GM19467 (cell line): ENCODE results near the gene HLA-DQA1.
"Not testable (repeated sequence)": the region's sequence is repeated elsewhere in the genome, so short reads cannot be mapped to it uniquely, and the experiment has no call there.

Source experiments
- ATAC-seq: cut with Tn5 transposase; IDR thresholded peaks from one replicate; pipeline ENCODE4 v1.9.1; 2021; ENCODE audit warnings: mild to moderate bottlenecking, moderate library complexity; ENCODE audit not compliant: unreplicated experiment

HLA-DQA1 gene

DNA sequence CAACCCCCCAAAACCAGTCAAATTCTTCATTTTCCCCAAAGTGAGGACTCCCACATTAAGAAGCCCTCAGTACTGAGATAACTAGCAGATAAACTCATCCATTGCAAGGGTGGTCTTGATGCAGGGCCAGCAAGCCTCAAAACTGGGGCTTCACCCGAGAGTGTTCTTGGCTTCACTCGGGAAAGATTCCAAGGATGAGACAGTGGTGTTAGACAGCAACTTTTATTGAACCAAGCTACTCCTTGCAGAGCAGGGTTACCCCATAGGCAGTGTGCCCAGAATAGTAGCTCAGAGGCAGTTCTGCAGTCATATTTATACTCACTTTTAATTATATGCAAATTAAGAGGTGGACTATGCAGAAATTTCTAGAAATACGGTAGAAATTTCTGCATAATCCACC is 15.8 kb upstream of the HLA-DQA1 start:
- no peak for ATAC-seq

DNA sequence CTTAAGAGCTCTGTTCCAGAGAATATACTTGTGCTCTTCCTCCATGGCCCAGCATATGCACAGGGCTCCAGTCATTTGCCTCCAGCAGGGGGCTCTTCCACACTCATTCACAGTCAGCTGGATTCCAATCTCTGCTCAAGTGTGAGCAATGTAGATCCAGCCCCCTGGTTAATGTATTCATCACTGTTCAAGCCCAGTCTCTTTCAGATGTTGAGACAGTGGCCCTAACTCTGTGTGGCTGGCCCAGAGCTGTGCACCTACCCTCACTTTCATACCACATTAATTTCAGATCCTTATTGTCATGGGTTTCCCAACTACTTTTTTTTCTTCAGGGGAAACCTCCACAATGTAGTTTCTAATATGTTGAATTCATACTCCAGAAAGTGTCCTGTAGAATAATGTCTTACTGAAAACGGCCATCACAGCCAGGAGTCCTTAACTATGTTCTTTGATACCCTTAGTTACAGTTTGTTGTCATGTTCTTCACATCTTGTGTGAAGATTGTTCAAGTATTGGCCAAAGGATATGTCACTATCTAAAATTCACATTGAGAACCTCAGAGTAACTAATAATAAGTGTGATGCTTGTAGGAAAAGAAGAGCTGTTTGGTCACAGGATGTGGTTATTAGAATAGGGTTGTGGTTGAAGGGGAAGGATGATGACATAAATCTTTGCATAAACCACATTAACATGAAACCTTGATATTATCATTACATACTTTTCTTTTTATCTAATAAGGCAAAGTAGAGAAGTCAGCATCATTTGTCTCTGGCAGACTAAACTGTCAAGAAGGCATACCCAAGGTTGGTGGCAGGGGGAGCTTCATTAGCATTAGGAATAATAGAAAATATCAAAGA is 14.4 kb upstream of the HLA-DQA1 start:
- peak; percentile 67 for ATAC-seq

DNA sequence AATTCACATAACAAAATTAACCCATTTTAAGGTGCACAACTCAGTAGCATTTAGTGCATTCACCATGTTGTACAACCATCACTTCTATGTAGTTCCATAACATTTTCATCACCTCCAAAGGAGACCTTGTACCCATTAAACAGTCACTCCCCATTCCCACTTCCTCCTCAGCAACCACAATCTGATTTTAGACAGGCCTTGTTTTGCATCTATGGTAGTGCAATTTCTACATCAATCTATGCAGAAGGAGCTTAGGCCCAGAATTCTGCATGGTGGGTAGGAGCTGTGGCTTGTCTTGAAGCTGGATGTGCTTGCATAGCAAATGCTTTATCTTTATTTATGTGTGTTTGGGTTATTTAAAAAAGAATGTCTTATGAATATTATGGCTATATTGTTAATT is 13.5 kb upstream of the HLA-DQA1 start:
- ATAC-seq: no peak

- no peak for ATAC-seq
Measured at GRCh38 chr6:32624565-32624964, 12.6 kb upstream of the HLA-DQA1 start.

DNA sequence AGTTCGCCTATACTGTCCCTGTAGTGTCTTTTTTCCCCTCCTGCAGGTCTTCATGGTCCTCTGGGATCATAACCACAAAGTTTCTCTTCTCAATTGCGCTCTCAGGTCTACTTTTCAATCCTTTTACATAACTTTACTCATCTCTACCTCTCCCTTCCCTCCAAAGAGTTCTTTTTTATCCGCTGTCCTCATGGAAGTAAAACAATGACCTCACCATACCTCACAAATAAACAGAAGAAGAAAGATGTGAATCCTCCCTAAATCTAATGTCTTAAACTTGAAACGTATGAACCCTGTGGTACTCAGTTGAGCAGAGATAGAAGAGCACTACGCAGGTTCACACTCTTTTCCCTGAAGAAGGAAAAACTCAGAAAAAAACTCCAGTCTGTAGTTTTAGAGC is 12.1 kb upstream of the HLA-DQA1 start:
- no peak for ATAC-seq

DNA sequence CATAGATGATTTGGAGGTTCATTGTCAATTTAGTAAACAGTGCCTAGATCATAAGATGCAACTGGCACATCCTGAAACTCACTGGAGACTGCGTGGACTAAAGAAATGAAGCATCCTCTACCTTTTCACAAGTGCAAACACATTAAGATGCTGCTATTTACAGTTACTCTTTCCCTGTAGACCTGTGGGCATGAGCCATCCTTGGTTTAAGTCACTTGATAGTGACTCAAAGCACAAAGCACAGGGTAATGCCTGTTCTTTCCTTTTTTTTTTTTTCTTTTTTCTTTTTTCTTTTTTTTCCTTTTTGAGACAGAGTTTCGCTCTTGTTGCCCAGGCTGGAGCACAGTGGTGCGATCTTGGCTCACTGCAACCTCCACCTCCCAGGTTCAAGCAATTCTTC is 10.0 kb upstream of the HLA-DQA1 start:
- ATAC-seq: no peak

- no peak for ATAC-seq
Measured at GRCh38 chr6:32627831-32628230, 9.4 kb upstream of the HLA-DQA1 start.

- ATAC-seq: not testable (repeated sequence)
Measured at GRCh38 chr6:32629793-32630192, 7.4 kb upstream of the HLA-DQA1 start.

DNA sequence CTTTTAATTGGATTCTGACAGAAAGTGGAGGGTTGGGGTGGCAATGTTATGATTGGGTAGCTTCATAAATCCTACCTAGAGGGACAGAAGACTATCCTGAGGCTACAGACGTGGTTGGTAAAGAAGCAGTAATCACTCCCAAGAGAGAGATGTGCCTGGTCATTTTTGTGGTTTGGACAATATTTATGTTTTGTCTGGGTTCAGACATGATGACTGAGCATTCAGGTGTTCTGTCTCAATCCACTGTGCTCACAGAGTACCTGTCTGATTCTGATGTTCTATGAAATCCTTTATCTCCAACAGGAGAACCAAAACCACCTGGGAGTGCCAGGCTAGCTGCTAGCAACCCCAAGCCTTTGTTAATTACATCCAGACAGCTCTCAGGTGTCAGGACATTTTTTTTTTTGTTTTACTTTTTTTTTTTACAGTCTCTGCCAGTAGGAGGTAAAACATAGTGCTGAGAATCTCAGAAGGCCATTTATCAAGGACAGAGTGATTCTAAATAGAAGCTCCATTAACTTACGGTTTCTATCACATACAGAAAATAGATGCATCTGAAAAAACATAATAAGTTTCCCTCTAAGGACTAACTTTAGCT is 1.6 kb upstream of the HLA-DQA1 start:
- ATAC-seq: no peak

- ATAC-seq: no peak
Measured at GRCh38 chr6:32637883-32638282, 677 bp downstream of the HLA-DQA1 start.

- ATAC-seq: no peak
Measured at GRCh38 chr6:32638532-32639219, 1.5 kb downstream of the HLA-DQA1 start.

- ATAC-seq: no peak
Measured at GRCh38 chr6:32639440-32640394, 2.5 kb downstream of the HLA-DQA1 start.

GRCh38 chr6:32641122-32641521 is 3.9 kb downstream of the HLA-DQA1 start:
- ATAC-seq: no peak

GRCh38 chr6:32641785-32642719 is 4.8 kb downstream of the HLA-DQA1 start:
- not testable (repeated sequence) for ATAC-seq

- ATAC-seq: no peak
Measured at GRCh38 chr6:32642720-32643106, 5.5 kb downstream of the HLA-DQA1 start.

- no peak for ATAC-seq
Measured at GRCh38 chr6:32643904-32644303, 6.7 kb downstream of the HLA-DQA1 start.

DNA sequence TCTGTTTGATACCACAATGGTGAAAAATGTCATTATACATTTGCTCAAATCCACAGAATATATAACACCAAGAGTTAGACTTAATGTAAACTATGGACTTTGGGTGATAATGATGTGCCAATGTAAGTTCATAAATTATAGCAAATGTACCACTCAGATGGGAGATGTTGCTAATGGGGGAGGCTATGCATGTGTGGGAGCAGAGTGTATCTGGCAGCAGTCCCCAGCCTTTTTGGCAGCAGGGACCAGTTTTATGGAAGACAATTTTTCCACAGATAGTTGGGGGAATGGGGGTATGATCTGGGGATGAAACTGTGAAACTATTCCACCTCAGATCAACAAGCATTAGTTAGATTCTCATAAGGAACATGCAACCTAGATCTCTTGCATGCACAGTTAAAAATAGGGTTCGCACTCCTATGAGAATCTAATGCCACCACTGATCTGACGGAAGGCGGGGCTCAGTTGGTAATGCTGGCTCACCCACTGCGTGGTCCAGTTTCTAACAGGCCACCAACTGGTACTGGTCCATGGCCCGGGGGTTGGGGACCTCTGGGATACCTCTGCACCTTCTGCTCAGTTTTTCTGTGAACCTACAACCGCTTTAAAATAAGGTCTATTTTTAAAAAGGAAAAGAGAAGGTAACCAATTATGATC is 8.0 kb downstream of the HLA-DQA1 start:
- ATAC-seq: no peak

- ATAC-seq: no peak
Measured at GRCh38 chr6:32655203-32655710, 18.1 kb downstream of the HLA-DQA1 start.

GRCh38 chr6:32657329-32657728 is 20.1 kb downstream of the HLA-DQA1 start:
- not testable (repeated sequence) for ATAC-seq
